Left kidney (tissue), 2 donors: ENCODE data around the gene TRPM8. TPM values are rescaled to one million over a fixed set of nuclear protein-coding genes. Genes with fewer than 3 reads are reported as not detected.

ENCODE experiments used
- DNase-seq: peaks from one replicate; pipeline ENCODE4 v3.0.0-alpha.2; 2013
- polyA plus RNA-seq: library from polyadenylated mRNA; unstranded; fragments of 120-200 nt; gene quantifications from one replicate; pipeline ENCODE4 v1.2.1, GENCODE V29; 2013; ENCODE audit not compliant: insufficient read length

The TRPM8 gene
- polyA plus RNA-seq, 1 donor = 0.33 TPM

- no peak for DNase-seq
Observed at GRCh38 chr2:234001380-234002160, 84.4 kb downstream of the TRPM8 start.

GRCh38 chr2:234002281-234002680 lies 85.1 kb downstream of the TRPM8 start:
- DNase-seq = no peak

DNA sequence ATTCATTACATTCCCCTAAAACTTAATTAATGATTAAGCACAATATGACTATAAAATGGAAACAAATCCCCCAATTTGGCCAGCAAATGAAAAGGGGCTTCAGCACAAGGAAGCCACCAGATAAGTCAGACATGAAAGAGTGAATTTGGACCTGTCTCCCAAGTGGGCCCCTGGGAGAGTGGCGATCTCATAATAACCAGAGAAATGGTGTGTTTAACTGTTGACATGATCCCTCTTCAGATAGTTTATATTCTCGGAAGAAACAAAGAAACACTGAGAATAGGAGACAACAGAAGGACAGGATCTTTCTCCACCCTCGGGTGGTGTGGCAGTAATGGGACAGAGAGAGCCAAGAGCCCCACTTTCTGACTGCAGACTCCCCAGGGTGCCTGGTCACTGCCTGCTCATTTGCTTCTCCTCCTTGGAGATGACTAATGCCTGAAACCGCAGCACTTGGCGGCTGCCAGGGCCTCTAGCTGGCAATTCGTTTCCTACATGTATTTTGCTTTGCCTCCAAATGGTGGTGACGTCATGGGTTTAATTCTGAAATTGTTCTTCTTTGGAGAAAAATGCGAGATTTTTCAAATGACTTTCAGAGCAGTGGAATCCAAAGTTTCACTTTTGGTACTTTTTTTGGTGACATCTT lies 86.9 kb downstream of the TRPM8 start:
- DNase-seq = no peak

- DNase-seq = no peak
Observed at GRCh38 chr2:234005126-234005525, 88.0 kb downstream of the TRPM8 start.

- DNase-seq = no peak
Observed at GRCh38 chr2:234006501-234006900, 89.3 kb downstream of the TRPM8 start.

GRCh38 chr2:234014427-234014826 lies 97.3 kb downstream of the TRPM8 start:
- no peak for DNase-seq

GRCh38 chr2:234015861-234016260 lies 98.7 kb downstream of the TRPM8 start:
- no peak for DNase-seq

GRCh38 chr2:234019896-234020295 lies 102.7 kb downstream of the TRPM8 start:
- DNase-seq = no peak

DNA sequence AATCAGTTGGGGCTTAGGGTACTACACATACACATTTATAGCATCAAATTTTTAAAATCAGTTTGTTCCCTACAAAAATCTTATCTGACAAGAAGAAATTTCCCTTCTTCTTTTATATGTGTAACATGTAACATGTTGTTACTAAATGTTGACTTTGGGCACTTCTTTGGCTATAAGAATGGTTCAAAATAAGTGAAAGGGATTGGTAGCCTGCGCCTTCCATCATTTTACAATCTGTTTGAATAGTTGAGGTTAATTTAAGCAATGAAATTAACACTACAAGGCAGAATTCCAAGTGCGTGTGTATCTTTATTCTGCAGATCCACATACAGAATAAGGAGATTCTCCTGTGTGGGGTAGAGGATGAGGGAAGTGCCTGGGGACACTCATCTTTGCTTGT lies 103.2 kb downstream of the TRPM8 start:
- no peak for DNase-seq

DNA sequence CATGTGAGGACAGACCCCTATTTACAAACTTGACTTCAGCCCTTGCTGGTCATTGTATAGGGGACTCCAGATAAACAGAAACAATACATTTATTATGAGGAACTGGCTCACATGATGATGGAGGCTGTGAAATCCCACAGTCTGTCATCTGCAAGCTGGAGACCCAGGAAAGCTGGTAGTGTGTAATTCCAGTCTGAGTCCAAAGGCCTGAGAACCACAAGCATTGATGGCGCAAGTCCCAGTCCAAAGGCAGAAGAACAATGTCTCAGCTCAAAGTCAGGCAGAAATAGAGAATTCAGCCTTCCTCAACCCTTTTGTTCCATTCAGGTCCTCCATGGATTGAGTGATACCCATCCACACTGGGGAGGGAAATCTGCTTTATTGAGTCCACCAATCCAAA lies 105.3 kb downstream of the TRPM8 start:
- no peak for DNase-seq

DNA sequence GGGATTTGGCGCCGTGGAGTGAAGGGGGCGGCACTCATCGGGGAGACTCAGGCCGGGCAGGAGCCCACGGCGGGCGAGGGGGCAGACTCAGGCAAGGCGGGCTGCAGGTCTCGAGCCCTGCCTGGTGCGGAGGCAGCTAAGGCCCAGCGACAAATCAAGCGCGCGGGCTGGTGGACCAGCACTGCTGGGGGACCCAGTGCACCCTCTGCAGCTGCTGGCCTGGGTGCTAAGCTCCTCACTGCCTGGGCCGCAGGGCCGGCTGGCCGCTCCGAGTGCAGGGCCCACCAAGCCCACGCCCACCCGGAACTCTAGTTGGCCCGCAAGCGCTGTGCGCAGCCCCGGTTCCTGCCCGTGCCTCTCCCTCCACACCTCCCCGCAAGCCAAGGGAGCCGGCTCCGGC lies 107.1 kb downstream of the TRPM8 start:
- DNase-seq = no peak

- DNase-seq = no peak
Observed at GRCh38 chr2:234025466-234025865, 108.3 kb downstream of the TRPM8 start.

GRCh38 chr2:234025891-234026401 lies 108.8 kb downstream of the TRPM8 start:
- DNase-seq = peak; percentile 53

DNA sequence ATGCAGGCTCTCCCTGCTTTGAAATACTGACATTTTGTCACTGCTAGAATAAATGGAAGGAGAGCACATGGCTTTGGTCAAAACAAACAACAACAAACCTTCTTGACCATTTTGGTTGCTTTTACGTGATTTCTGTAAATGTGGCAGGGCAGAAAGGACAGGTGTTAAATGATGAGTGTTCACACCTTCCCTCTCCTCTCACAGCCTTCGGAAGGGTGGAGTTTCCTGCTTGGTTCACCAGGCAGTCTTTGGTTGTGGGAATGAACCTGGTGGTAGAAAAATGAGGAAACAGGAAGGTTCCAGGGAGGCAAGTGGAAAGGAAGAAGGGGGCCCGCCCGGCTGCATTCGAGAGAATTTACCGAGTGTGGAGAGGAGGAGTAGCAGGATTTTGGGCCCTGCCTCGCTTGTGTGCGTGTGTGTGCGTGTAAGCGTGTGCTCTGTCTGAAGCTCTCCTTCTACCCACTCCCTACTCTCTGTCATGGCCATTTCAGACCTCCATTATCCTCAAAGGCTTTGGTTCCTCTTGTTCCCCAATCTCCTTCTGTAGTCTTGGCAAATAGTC lies 109.6 kb downstream of the TRPM8 start:
- no peak for DNase-seq

DNA sequence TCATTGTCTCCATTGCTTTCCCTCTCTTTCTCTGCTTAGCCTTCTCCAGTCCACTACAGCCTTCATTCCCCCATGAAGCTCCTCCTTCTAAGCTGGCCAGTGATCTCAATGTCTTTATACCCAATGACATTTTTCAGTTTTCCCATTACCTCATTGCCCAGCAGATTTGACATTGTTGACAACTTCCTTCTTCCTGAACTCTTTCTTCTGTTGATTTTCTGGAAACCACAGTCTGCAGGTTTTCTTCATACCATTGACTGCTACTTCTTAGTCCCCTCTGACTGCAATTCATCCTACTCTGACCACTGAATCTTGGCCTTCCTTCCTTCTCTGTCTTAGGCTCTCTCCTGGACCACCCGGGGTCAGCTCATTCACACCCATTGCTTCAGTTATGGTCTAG lies 110.5 kb downstream of the TRPM8 start:
- no peak for DNase-seq

- peak; percentile 5 for DNase-seq
Observed at GRCh38 chr2:234029150-234029733, 112.1 kb downstream of the TRPM8 start.

GRCh38 chr2:234031207-234031606 lies 114.0 kb downstream of the TRPM8 start:
- DNase-seq = no peak

- DNase-seq = no peak
Observed at GRCh38 chr2:234032279-234032856, 115.2 kb downstream of the TRPM8 start.

- no peak for DNase-seq
Observed at GRCh38 chr2:234033174-234033573, 116.0 kb downstream of the TRPM8 start.

DNA sequence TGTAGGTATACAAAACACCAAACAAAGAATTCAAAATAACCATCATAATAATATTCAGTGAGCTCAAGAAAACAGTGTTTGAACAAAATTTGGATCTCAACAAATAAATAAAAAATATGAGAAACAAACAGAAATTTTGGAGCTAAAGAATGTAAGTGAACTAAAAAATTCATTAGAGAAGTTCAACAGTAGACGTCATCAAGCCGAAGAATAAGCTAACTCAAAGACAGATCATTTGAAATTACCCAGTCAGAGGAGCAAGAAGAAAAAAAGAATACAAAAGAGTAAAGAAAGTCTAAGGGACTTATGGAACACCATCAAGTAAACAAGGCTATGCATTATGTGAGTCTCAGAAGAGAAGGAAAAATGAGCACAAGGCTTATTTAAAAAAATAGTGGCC lies 116.7 kb downstream of the TRPM8 start:
- no peak for DNase-seq

DNA sequence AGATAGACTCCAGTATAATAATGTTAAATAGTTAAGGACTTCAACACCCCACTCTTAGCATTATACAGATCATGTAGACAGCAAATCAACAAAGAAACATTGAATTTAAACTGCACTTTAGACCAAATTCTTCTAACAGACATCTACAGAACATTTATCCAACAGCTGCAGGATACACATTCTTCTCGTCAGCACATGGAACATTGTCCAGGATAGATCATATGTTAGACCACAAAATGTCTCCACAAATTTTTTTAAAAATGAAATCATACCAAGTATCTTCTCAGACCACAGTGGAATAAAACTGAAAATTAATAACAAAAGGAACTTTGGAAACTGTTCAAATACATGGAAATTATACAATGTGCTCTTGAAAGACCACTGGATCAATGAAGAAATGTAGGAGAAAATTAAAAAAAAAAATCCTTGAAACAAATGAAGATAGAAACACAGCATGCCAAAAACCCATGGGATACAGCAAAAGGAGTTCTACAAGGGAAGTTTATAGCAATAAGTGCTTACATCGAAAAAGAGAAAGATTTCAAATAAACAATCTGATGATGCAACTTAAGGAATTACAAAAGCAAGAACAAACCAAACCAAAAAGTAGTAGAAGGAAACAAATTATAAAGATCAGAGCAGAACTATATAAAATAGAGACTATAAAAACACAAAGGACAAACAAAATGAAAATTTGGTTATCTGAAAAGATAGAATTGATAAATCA lies 121.1 kb downstream of the TRPM8 start:
- DNase-seq = no peak

DNA sequence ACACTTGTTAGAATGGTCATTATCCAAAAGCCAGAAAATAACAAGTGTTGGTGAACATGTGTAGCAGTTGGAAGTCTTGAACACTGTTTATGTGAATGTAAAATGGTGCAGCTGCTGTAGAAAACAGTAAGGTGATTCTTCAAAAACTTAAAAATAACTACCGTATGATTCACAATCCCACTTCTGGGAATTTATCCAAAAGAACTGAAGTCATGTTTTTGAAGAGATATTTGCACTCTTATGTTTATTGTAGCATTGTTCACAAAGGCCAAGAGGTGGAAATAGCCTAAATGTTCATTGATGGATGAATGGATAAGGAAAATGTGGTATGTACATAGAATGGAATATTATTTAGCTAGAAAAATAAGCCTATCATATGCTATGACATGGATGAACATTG lies 127.0 kb downstream of the TRPM8 start:
- no peak for DNase-seq
